HG02678 (cell line): Measurements from ENCODE around the gene ARFRP1.

Source experiments
- ATAC-seq: cut with Tn5 transposase; IDR thresholded peaks from one replicate; pipeline ENCODE4 v1.9.1; 2021; ENCODE audit warnings: mild to moderate bottlenecking, moderate library complexity; ENCODE audit not compliant: unreplicated experiment

The ARFRP1 gene

GRCh38 chr20:63692436-63693082 lies 15.2 kb downstream of the ARFRP1 start:
- no peak for ATAC-seq

DNA sequence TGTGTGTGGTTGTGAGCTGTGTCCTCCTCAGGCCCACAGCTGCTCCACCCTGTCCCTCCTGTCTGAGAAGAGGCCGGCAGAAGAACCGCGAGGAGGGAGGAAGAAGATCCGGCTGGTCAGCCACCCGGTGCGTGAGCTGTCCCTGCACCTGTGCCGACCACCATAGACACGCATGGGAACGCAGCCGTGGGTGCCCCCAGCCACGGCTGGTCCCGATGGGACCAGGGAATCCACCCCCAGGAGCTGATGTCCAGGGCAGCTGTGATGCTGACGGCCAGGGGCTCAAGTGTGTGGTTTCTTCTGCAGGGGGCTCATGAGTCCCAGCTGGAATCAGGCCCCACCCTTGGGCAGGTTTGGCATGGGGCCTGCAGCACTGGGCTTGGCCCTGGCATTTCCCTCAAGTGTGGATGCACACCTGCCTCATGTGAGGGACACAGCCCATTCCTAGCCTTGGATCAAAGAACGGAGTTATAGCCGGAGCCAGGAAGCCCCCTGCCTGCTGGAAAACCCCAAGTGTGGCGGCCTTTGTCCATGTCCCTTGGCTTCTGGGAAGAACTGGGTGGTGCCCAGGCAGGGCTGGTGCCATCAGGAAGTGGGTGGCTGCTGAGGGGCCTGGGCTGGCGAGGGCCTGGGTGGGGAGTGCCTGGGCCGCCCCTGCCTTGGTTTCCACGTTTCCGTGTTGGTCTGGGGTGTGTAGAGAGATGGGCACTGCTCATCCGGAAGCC lies 15.9 kb downstream of the ARFRP1 start:
- no peak for ATAC-seq

- ATAC-seq, result no peak
These were observed 16.7 kb downstream of the ARFRP1 start for GRCh38 chr20:63690898-63691710.

GRCh38 chr20:63690003-63690897 lies 17.5 kb downstream of the ARFRP1 start:
- no peak for ATAC-seq

DNA sequence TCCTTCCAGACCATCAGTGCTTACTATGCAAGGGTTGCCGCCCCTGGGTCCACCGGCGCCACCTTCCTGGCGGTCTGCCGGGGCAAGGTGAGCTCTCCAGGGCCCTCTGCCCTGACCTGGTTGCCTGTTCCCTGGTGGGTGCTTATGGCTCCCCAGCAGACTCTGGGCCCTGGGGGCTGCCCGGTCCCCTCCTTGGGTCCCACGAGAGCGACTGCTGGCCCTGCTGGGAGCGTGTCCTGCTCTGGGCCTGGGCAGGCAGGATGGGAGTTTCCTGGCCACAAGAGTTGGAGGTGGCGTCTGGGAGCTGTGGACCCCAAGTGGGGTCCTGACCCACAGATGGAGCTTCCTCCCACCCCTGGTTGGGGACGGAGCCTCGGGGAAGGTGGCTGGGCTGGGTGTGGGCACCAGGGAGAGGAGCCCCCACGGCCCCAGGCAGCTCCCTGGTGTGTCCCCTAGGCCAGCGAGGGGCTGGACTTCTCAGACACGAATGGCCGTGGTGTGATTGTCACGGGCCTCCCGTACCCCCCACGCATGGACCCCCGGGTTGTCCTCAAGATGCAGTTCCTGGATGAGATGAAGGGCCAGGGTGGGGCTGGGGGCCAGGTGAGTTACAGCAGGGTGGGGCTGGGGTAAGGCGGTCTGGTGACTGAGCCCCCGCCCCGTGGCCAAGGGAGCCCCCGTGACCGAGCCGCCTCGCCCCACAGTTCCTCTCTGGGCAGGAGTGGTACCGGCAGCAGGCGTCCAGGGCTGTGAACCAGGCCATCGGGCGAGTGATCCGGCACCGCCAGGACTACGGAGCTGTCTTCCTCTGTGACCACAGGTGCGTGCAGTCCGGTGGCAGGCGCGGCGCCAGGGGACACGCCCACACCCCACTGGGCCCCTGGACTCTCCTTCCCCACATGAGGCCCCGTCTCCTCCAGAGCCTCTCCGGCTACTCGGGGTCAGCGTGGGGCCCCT lies 18.5 kb downstream of the ARFRP1 start:
- no peak for ATAC-seq

DNA sequence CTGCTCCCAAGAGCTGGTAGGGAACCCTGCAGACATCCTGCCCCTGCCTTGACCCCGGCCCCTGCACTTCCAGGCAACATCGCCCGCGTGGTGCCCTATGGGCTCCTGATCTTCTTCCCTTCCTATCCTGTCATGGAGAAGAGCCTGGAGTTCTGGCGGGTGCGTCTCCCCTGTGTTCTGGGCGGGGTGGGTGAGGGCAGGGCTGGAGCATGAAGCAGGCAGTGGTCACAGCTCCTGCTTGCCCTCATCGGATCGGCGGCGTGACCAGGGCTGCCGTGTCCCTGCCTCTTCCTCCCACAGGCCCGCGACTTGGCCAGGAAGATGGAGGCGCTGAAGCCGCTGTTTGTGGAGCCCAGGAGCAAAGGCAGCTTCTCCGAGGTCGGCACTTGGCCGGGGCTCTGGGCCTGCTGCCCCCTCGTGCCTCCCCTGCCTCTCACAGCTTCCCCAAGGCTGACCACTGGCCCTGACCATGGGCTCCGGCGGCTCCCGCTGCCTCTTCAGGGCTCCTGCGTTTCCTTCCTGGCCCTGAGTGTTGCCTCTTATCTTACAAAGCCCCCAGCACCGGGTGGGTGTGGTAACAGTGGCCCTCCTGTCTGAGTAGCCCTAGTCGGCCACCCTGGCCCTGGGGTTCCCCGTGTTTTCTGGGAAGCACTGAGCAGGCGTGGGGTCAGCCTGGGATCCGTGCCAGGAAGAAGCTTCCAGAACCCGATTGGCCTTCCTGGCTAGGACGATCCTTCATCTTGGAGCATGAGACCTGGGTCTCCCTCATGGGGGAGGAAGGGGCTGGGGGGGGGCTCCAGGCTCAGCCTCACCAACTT lies 19.3 kb downstream of the ARFRP1 start:
- ATAC-seq, result no peak

GRCh38 chr20:63687419-63688178 lies 20.2 kb downstream of the ARFRP1 start:
- ATAC-seq, result no peak

- no peak for ATAC-seq
These were observed 21.1 kb downstream of the ARFRP1 start for GRCh38 chr20:63686492-63687321.

GRCh38 chr20:63686094-63686491 lies 21.7 kb downstream of the ARFRP1 start:
- ATAC-seq, result no peak

DNA sequence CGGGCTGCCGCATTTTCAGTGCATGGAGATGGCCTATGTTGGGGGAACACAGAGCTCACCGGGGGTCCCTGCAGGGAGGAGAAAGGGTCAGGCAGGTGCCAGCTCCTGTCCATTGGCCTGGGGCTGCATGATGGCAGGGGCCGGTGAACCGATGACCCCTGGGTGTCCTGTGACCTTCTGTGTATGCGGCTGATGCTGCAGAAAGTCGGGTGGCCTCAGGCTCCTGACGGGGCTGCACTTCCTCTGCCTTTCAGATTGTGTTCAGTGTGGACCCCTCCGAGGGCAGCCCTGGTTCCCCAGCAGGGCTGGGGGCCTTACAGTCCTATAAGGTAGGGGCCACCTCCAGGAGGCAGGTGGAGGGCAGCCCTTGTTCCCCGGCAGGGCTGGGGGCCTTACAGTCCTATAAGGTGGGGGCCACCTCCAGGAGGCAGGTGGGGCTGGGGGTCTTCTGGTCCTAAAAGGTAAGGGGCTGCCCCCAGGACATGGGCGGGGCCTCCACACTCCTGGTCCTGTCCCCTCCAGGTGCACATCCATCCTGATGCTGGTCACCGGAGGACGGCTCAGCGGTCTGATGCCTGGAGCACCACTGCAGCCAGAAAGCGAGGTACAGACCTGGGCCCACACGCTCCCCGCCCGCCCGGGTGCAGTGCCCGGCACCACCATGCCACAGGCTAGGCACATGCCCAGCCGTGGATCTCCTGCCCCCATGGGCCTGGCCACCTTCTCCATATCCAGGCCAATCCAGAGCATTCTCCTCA lies 22.3 kb downstream of the ARFRP1 start:
- no peak for ATAC-seq

- ATAC-seq, result no peak
These were observed 25.2 kb downstream of the ARFRP1 start for GRCh38 chr20:63682384-63683139.

DNA sequence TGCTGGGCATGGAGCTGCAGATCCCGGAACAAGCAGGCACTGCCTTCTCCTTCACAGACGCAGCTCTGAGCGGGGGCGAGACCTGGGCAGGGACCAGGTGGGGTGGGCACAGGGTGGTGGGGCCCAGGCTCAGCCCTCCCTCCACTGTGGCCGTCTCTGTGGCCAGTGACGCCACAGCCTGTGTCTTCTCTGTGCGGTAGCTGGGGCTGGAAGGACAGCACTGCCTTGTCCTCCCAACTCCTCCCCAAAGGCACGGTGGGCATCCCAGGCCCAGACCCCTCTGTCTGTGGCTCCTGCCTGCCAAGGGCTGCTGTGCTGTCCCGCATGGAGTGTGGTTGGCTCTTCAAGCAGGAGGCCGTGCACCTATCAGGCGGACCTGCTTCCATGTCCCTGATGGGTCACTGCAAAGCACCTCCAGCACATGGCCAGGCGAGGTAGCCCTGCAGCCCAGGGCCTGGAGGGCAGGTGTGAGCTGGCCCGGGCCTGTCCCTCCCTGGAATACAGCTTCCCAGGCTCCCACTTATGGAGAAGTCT lies 26.1 kb downstream of the ARFRP1 start:
- no peak for ATAC-seq

GRCh38 chr20:63680857-63681608 lies 26.7 kb downstream of the ARFRP1 start:
- ATAC-seq, result no peak

DNA sequence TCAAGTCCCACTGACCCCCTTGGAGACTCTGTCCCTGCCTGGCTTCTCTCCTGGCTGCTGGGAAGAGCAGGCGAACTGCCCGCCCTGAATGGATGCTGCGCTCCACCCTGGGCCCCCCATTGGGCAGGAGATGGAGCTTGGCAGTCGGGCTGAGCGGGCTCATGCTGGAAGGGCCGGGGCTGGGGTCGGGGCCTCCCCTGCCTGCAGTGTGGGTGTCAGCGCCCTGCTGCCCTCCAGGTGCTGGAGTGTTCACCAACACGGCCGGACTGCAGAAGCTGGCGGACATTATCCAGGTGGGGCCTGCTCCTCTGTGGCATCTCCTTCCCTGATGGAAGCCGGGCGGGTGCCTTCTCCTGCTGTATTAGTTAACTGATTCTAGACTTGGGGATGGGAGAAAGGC lies 27.3 kb downstream of the ARFRP1 start:
- no peak for ATAC-seq

- ATAC-seq, result no peak
These were observed 27.9 kb downstream of the ARFRP1 start for GRCh38 chr20:63679799-63680305.
